Smooth muscle cell (in vitro differentiated cells): ENCODE results near the gene KAT8. TPM values are rescaled to one million over a fixed set of nuclear protein-coding genes. Genes with fewer than 3 reads are reported as not detected.

Experiments used
- DNase-seq: peaks from one replicate; lab custom pipeline; 2025; ENCODE audit not compliant: unreplicated experiment; lab: John Stamatoyannopoulos, UW
- H2AFZ ChIP-seq: fragments of 200-600 bp; sonication (generic); 2 replicates; pipeline ENCODE4 v1.6.0; 2016; ENCODE audit warnings: antibody characterized with exemption, low read depth, mild to moderate bottlenecking
- H3F3A ChIP-seq: fragments of 200-600 bp; sonication (generic); 2 replicates; pipeline ENCODE4 v1.6.0; 2017; ENCODE audit warnings: antibody characterized with exemption, low read depth
- H3K27ac ChIP-seq: fragments of 200-600 bp; sonication (generic); 2 replicates; pipeline ENCODE4 v1.5.1; 2016; ENCODE audit warnings: low read depth, mild to moderate bottlenecking
- H3K27me3 ChIP-seq: fragments of 200-600 bp; sonication (generic); 2 replicates; pipeline ENCODE4 v1.6.1; 2016; ENCODE audit warnings: low read depth, mild to moderate bottlenecking
- H3K36me3 ChIP-seq: fragments of 200-600 bp; sonication (generic); 2 replicates; pipeline ENCODE4 v1.5.1; 2016; ENCODE audit warnings: low read depth
- H3K4me1 ChIP-seq: fragments of 200-600 bp; sonication (generic); 2 replicates; pipeline ENCODE4 v1.5.1; 2016; ENCODE audit warnings: low read depth
- H3K4me2 ChIP-seq: fragments of 200-600 bp; sonication (generic); 2 replicates; pipeline ENCODE4 v1.6.0; 2016; ENCODE audit warnings: mild to moderate bottlenecking
- H3K4me3 ChIP-seq: fragments of 200-600 bp; sonication (generic); 2 replicates; pipeline ENCODE4 v1.5.1; 2016; ENCODE audit warnings: mild to moderate bottlenecking
- H3K79me2 ChIP-seq: fragments of 200-600 bp; sonication (generic); 2 replicates; pipeline ENCODE4 v1.6.0; 2016; ENCODE audit warnings: low read depth, mild to moderate bottlenecking
- H3K9ac ChIP-seq: fragments of 200-600 bp; sonication (generic); 2 replicates; pipeline ENCODE4 v1.6.0; 2016; ENCODE audit warnings: low read depth
- H3K9me3 ChIP-seq: fragments of 200-600 bp; sonication (generic); replicated peaks from 2 replicates; pipeline ENCODE4 v1.5.1; 2016; ENCODE audit warnings: low read depth
- H4K20me1 ChIP-seq: fragments of 200-600 bp; sonication (generic); 2 replicates; pipeline ENCODE4 v1.6.0; 2016; ENCODE audit warnings: low read depth
- WGBS: methylation state at CpG from one replicate; pipeline ENCODE4 v1.1.7; 2016; ENCODE audit warnings: low lambda C conversion rate; 5-methylcytosine and 5-hydroxymethylcytosine counted together
- polyA plus RNA-seq: library from polyadenylated mRNA; unstranded; fragments of >200 nt; fragmentation: Nextera tagmentation; extraction: Ambion mirVana; gene quantifications from 2 replicates; pipeline ENCODE4 v1.2.1, GENCODE V29; 2016
- total RNA-seq: library from RNA; depleted of rRNA; stranded (reverse); fragments of >200 nt; gene quantifications from 2 replicates; pipeline ENCODE4 v1.2.3, GENCODE V29; 2014
- TF ChIP-seq, protein P1 (sequence below): fragments of 200-600 bp; sonication (generic); IDR thresholded peaks from 2 replicates; pipeline ENCODE4 v1.5.1; 2017; ENCODE audit warnings: borderline replicate concordance, mild to moderate bottlenecking, antibody characterized with exemption; ENCODE audit not compliant: insufficient read depth, poor library complexity, severe bottlenecking

KAT8 gene
- total and polyA plus RNA-seq, 2 experiments from 2014 or later = 29.1 to 32.9 TPM

DNA sequence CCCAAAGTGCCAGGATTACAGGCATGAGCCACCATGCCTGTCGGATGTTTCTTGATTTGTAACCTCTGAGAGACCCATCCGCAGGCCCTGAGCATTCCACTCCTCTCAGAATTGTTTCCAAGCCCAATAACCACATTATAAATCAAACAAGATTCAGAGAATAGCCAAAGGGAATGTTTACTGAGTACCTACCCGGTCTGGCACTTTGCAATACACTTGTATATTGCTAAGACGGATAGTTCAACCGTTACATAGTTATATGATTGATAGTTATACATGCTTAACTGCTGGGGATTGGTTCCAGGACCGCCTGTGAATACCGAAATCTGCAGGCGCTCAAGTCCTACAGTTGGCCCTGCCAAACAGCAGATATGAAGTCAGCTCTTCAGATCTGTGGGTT, 3.0 kb upstream of the KAT8 start:
- Histone ChIP-seq H4K20me1 (no peaks in the 10 kb centered on the region), H3K4me2 (no peak overlapping the region), H3K9ac (no peak overlapping the region), H3F3A (peaks cover 23% of the 10 kb centered on the region), H3K36me3 (no peaks in the 10 kb centered on the region), H2AFZ (no peak overlapping the region), H3K27me3 (no peaks in the 10 kb centered on the region), H3K4me3 (no peak overlapping the region), H3K4me1 (no peaks in the 10 kb centered on the region), H3K27ac (no peak overlapping the region), H3K79me2 (peaks cover 16% of the 10 kb centered on the region), H3K9me3 (no peaks in the 10 kb centered on the region)
- WGBS = 96% methylated on average over 8 of the region's 8 CpGs
- DNase-seq = no peak
- TF ChIP-seq, protein P1, sequence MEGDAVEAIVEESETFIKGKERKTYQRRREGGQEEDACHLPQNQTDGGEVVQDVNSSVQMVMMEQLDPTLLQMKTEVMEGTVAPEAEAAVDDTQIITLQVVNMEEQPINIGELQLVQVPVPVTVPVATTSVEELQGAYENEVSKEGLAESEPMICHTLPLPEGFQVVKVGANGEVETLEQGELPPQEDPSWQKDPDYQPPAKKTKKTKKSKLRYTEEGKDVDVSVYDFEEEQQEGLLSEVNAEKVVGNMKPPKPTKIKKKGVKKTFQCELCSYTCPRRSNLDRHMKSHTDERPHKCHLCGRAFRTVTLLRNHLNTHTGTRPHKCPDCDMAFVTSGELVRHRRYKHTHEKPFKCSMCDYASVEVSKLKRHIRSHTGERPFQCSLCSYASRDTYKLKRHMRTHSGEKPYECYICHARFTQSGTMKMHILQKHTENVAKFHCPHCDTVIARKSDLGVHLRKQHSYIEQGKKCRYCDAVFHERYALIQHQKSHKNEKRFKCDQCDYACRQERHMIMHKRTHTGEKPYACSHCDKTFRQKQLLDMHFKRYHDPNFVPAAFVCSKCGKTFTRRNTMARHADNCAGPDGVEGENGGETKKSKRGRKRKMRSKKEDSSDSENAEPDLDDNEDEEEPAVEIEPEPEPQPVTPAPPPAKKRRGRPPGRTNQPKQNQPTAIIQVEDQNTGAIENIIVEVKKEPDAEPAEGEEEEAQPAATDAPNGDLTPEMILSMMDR = no peak

DNA sequence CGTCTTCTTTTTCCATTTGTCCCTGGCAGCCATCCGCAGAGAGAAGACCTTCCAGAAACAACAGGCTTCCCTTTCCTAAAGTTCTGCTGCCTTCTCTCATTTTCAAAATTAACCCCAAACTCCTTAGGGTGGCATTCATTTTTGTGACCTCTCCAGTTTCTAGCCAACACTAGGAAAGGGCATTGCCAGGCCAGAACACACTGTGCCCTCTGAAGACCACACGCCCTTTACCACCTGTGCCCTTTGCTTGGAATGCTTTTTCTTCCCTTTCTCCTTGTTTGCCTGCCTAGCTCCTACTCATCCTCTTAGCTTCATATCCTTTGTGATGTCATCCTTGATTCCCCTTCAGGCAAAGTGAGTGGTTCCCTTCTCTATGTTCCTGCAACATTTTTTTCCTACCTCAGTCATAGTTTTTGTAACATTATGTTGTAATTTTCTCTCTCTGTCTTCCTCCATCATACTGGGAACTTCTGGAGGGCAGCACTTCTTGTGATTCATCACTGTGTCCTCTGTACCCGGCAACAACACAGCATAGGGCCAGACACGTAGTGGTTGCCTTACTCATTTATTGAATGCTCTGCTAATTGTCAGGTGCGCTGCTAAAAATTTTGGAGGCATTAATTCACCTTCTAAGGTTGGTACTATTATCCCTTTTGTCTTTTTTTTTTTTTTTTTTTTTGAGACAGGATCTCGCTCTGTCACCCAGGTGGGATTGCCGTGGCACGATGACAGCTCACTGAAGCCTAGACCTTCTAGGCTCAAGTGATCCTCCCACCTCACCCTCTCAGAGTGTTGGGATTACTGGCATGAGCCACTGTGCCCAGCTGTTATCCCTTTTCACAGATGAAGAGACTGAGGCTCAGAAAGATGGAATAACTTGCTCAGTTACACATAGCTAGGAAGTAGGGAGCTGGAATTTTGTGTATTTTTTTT, 1.0 kb downstream of the KAT8 start:
- Histone ChIP-seq H3K4me1 (no peaks in the 10 kb centered on the region), H3K27ac (peak overlapping the region; percentile 100), H3K9ac (peak overlapping the region; percentile 98), H3F3A (peaks cover 23% of the 10 kb centered on the region), H4K20me1 (no peaks in the 10 kb centered on the region), H2AFZ (no peak overlapping the region), H3K79me2 (peaks cover 22% of the 10 kb centered on the region), H3K36me3 (no peaks in the 10 kb centered on the region), H3K9me3 (no peaks in the 10 kb centered on the region), H3K4me3 (peak overlapping the region; percentile 73), H3K4me2 (peak overlapping the region; percentile 98), H3K27me3 (no peaks in the 10 kb centered on the region)
- DNase-seq = no peak
- WGBS = 58% methylated on average over 9 of the region's 9 CpGs
- TF ChIP-seq, protein P1 = no peak

DNA sequence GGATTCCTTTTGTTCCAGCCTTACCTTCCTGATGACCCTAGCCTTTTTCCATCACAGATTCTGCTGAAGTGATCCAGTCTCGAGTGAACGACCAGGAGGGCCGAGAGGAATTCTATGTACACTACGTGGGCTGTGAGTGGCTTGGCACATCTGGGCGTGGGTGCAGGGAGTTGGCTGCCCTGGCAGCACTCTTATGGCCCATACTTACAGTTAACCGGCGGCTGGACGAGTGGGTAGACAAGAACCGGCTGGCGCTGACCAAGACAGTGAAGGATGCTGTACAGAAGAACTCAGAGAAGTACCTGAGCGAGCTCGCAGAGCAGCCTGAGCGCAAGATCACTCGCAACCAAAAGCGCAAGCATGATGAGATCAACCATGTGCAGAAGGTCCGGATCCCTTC, 2.7 kb downstream of the KAT8 start:
- Histone ChIP-seq H3K9ac (no peak overlapping the region), H4K20me1 (no peaks in the 10 kb centered on the region), H3K4me3 (no peak overlapping the region), H3K36me3 (no peaks in the 10 kb centered on the region), H3K4me2 (no peak overlapping the region), H2AFZ (no peak overlapping the region), H3K27ac (no peak overlapping the region), H3K79me2 (peaks cover 22% of the 10 kb centered on the region), H3K27me3 (no peaks in the 10 kb centered on the region), H3K4me1 (no peaks in the 10 kb centered on the region), H3K9me3 (no peaks in the 10 kb centered on the region), H3F3A (peaks cover 18% of the 10 kb centered on the region)
- 100% methylated on average over 14 of the region's 16 CpGs for WGBS
- TF ChIP-seq, protein P1 = no peak
- DNase-seq = no peak
